Neural progenitor cell (in vitro differentiated cells): ENCODE data around the gene BMPER. TPM values are rescaled to one million over a fixed set of nuclear protein-coding genes. Genes with fewer than 3 reads are reported as not detected.

Experiments used
- DNase-seq: peaks from one replicate; pipeline ENCODE4 v3.0.0-alpha.2; 2016; ENCODE audit warnings: low spot score
- H2AFZ ChIP-seq: fragments of 200-600 bp; sonication (generic); replicated peaks from 2 replicates; pipeline ENCODE4 v1.6.1; 2016; ENCODE audit warnings: antibody characterized with exemption
- H3F3A ChIP-seq: fragments of 200-600 bp; sonication (generic); 2 replicates; pipeline ENCODE4 v1.6.1; 2016; ENCODE audit warnings: antibody characterized with exemption, low read depth
- H3K27ac ChIP-seq: fragments of 200-600 bp; sonication (generic); 2 replicates; pipeline ENCODE4 v1.5.1; 2016; ENCODE audit warnings: mild to moderate bottlenecking
- H3K27me3 ChIP-seq: fragments of 200-600 bp; sonication (generic); 2 replicates; pipeline ENCODE4 v1.6.1; 2016; ENCODE audit warnings: mild to moderate bottlenecking, moderate library complexity
- H3K36me3 ChIP-seq: fragments of 200-600 bp; sonication (generic); 2 replicates; pipeline ENCODE4 v1.5.1; 2016
- H3K4me1 ChIP-seq: fragments of 200-600 bp; sonication (generic); 2 replicates; pipeline ENCODE4 v1.6.1; 2016; ENCODE audit warnings: mixed run types
- H3K4me2 ChIP-seq: fragments of 200-600 bp; sonication (generic); 2 replicates; pipeline ENCODE4 v1.6.1; 2016
- H3K4me3 ChIP-seq: fragments of 200-600 bp; sonication (generic); 2 replicates; pipeline ENCODE4 v1.5.1; 2016
- H3K79me2 ChIP-seq: fragments of 200-600 bp; sonication (generic); 2 replicates; pipeline ENCODE4 v1.6.1; 2016; ENCODE audit warnings: low read depth
- H3K9ac ChIP-seq: fragments of 200-600 bp; sonication (generic); 2 replicates; pipeline ENCODE4 v1.6.1; 2016
- H3K9me3 ChIP-seq: fragments of 200-600 bp; sonication (generic); 2 replicates; pipeline ENCODE4 v1.5.1; 2016; ENCODE audit warnings: low read depth
- H4K20me1 ChIP-seq: fragments of 200-600 bp; sonication (generic); 2 replicates; pipeline ENCODE4 v1.6.1; 2016; ENCODE audit warnings: low read depth
- H3K27ac Mint-ChIP-seq: 3 replicates; pipeline ENCODE4 v1.8.0; 2021; ENCODE audit warnings: mixed read lengths
- H3K27me3 Mint-ChIP-seq: 2 replicates; pipeline ENCODE4 v1.8.0; 2022; ENCODE audit warnings: low read depth, mild to moderate bottlenecking, inconsistent platforms, moderate library complexity, mixed read lengths; ENCODE audit not compliant: insufficient read depth
- H3K36me3 Mint-ChIP-seq: 3 replicates; pipeline ENCODE4 v1.8.0; 2021; ENCODE audit warnings: mixed read lengths
- H3K4me1 Mint-ChIP-seq: 3 replicates; pipeline ENCODE4 v1.8.0; 2021; ENCODE audit warnings: mixed read lengths
- H3K4me3 Mint-ChIP-seq: 3 replicates; pipeline ENCODE4 v1.8.0; 2021; ENCODE audit warnings: mild to moderate bottlenecking, moderate library complexity, mixed read lengths
- H3K9me3 Mint-ChIP-seq: 3 replicates; pipeline ENCODE4 v1.8.0; 2020; ENCODE audit warnings: mixed read lengths
- EZH2 ChIP-seq: fragments of 200-600 bp; sonication (generic); IDR thresholded peaks from 2 replicates; pipeline ENCODE4 v1.6.1; 2017; ENCODE audit warnings: antibody characterized with exemption, mild to moderate bottlenecking, moderate library complexity
- EZH2phosphoT487 ChIP-seq: fragments of 200-600 bp; sonication (generic); IDR thresholded peaks from 2 replicates; pipeline ENCODE4 v1.6.1; 2017; ENCODE audit warnings: antibody characterized with exemption
- total RNA-seq: library from RNA; depleted of rRNA; stranded (reverse); fragments of >200 nt; gene quantifications from 2 replicates; pipeline ENCODE4 v1.2.3, GENCODE V29; 2015; ENCODE audit warnings: low replicate concordance
- TF ChIP-seq, protein P1 (sequence below): fragments of 200-600 bp; sonication (generic); IDR thresholded peaks from 2 replicates; pipeline ENCODE4 v1.5.1; 2017; ENCODE audit warnings: antibody characterized with exemption, mild to moderate bottlenecking

BMPER gene
- total RNA-seq, 1 donor from 2014 or later, result 1.2 TPM

DNA sequence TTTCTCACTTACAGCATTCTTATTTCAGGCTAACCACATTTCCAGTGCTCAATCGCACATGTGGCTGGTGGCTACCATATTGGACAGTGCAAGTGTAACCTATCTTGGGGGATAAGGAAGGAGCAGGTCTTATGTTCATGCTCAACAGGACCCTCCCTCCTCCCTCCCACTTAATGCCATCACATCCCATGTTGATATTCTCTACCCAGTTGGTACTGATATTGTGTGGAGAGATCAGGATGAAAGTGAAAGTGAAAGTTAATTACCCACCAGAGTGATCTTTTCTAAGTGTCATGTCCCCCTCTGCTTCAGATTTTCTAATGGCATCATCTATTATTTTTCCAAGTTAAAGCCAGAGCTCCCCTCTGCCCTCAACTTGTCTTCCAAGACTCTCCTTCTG lies 91.6 kb downstream of the BMPER start:
- no peak overlapping the region for H3K4me3 Mint-ChIP-seq
- peaks cover 5% of the 10 kb centered on the region for H3K4me1 Mint-ChIP-seq
- H3K27me3 Mint-ChIP-seq, result peaks cover 8% of the 10 kb centered on the region
- no peak overlapping the region for H3K4me3 ChIP-seq
- H3K9me3 Mint-ChIP-seq, result no peaks in the 10 kb centered on the region
- no peak overlapping the region for H3K9ac ChIP-seq
- H3K27ac Mint-ChIP-seq, result no peak overlapping the region
- TF ChIP-seq EZH2phosphoT487, result no peak
- TF ChIP-seq, protein P1, sequence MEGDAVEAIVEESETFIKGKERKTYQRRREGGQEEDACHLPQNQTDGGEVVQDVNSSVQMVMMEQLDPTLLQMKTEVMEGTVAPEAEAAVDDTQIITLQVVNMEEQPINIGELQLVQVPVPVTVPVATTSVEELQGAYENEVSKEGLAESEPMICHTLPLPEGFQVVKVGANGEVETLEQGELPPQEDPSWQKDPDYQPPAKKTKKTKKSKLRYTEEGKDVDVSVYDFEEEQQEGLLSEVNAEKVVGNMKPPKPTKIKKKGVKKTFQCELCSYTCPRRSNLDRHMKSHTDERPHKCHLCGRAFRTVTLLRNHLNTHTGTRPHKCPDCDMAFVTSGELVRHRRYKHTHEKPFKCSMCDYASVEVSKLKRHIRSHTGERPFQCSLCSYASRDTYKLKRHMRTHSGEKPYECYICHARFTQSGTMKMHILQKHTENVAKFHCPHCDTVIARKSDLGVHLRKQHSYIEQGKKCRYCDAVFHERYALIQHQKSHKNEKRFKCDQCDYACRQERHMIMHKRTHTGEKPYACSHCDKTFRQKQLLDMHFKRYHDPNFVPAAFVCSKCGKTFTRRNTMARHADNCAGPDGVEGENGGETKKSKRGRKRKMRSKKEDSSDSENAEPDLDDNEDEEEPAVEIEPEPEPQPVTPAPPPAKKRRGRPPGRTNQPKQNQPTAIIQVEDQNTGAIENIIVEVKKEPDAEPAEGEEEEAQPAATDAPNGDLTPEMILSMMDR, result no peak
- no peak for TF ChIP-seq EZH2
- no peaks in the 10 kb centered on the region for H3F3A ChIP-seq
- no peak overlapping the region for H3K4me2 ChIP-seq
- no peaks in the 10 kb centered on the region for H3K36me3 ChIP-seq
- no peaks in the 10 kb centered on the region for H4K20me1 ChIP-seq
- no peak overlapping the region for H2AFZ ChIP-seq
- no peaks in the 10 kb centered on the region for H3K79me2 ChIP-seq
- DNase-seq, result no peak
- H3K4me1 ChIP-seq, result no peaks in the 10 kb centered on the region
- H3K27ac ChIP-seq, result no peak overlapping the region
- H3K27me3 ChIP-seq, result no peaks in the 10 kb centered on the region
- no peaks in the 10 kb centered on the region for H3K9me3 ChIP-seq
- no peaks in the 10 kb centered on the region for H3K36me3 Mint-ChIP-seq

DNA sequence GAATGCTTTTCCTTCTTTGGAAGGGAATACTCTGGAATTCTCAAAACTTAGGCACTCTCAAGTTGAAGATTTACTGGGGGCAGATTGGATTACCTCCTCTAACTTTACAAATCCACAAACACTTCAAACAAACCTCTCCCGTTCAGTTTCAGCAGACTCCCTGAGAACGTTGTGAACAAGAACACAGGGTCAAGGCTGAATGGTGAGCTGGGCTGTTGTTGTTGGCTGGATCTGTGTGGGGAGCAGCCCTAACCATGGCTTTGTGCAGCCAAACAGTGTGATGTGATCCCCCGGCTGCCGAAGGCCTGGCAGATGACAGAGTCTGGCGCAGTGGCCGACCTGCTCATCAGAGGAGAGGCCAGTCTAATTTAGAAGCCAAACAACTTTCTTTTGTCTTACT lies 93.1 kb downstream of the BMPER start:
- H4K20me1 ChIP-seq, result no peaks in the 10 kb centered on the region
- Mint-ChIP-seq H3K27ac (no peak overlapping the region), H3K4me3 (no peak overlapping the region), H3K9me3 (no peaks in the 10 kb centered on the region), H3K36me3 (no peaks in the 10 kb centered on the region), H3K4me1 (peaks cover 5% of the 10 kb centered on the region), H3K27me3 (peaks cover 8% of the 10 kb centered on the region)
- H3K4me3 ChIP-seq, result no peak overlapping the region
- H3F3A ChIP-seq, result no peaks in the 10 kb centered on the region
- H3K36me3 ChIP-seq, result no peaks in the 10 kb centered on the region
- no peaks in the 10 kb centered on the region for H3K9me3 ChIP-seq
- H3K4me1 ChIP-seq, result no peaks in the 10 kb centered on the region
- H3K4me2 ChIP-seq, result no peak overlapping the region
- H3K9ac ChIP-seq, result no peak overlapping the region
- TF ChIP-seq EZH2, result no peak
- TF ChIP-seq, protein P1, result no peak
- no peak for TF ChIP-seq EZH2phosphoT487
- H2AFZ ChIP-seq, result no peak overlapping the region
- H3K27me3 ChIP-seq, result no peaks in the 10 kb centered on the region
- no peak for DNase-seq
- H3K79me2 ChIP-seq, result no peaks in the 10 kb centered on the region
- no peak overlapping the region for H3K27ac ChIP-seq

- H3K36me3 ChIP-seq, result no peaks in the 10 kb centered on the region
- H3K4me1 ChIP-seq, result no peaks in the 10 kb centered on the region
- H3K9ac ChIP-seq, result no peak overlapping the region
- DNase-seq, result no peak
- H3K4me1 Mint-ChIP-seq, result no peaks in the 10 kb centered on the region
- no peak overlapping the region for H3K27ac ChIP-seq
- H3K9me3 Mint-ChIP-seq, result no peaks in the 10 kb centered on the region
- no peak overlapping the region for H2AFZ ChIP-seq
- no peak overlapping the region for H3K4me3 ChIP-seq
- H3F3A ChIP-seq, result no peaks in the 10 kb centered on the region
- no peaks in the 10 kb centered on the region for H3K9me3 ChIP-seq
- no peaks in the 10 kb centered on the region for H3K79me2 ChIP-seq
- H3K36me3 Mint-ChIP-seq, result no peaks in the 10 kb centered on the region
- TF ChIP-seq EZH2 (no peak), EZH2phosphoT487 (no peak)
- TF ChIP-seq, protein P1, result no peak
- no peak overlapping the region for H3K4me2 ChIP-seq
- H3K27me3 ChIP-seq, result no peaks in the 10 kb centered on the region
- no peaks in the 10 kb centered on the region for H3K27me3 Mint-ChIP-seq
- no peak overlapping the region for H3K4me3 Mint-ChIP-seq
- no peak overlapping the region for H3K27ac Mint-ChIP-seq
- no peaks in the 10 kb centered on the region for H4K20me1 ChIP-seq
Observed at GRCh38 chr7:34011017-34011695, 105.8 kb downstream of the BMPER start.
